C4-2B (cell line): ENCODE measurements around the gene ACTL6B.

Experiments
- CTCF ChIP-seq: fragments of 450-650 bp; conservative IDR thresholded peaks from 2 replicates; pipeline ENCODE4 v1.5.1; 2017; ENCODE audit warnings: mild to moderate bottlenecking
- ZFX ChIP-seq: fragments of 450-650 bp; IDR thresholded peaks from 2 replicates; pipeline ENCODE4 v1.6.1; 2017

- TF ChIP-seq ZFX (no peak), CTCF (no peak)
Measured at GRCh38 chr7:100620239-100620638, 36.0 kb downstream of the ACTL6B start.
